ENCODE results near the gene RRP9.
"Not testable (repeated sequence)": the region's sequence is repeated elsewhere in the genome, so short reads cannot be mapped to it uniquely, and the experiment has no call there.

RRP9 gene

GRCh38 chr3:51904034-51904823, 37.5 kb downstream of the RRP9 start:
- DNase-seq (ENCODE audit: low spot score), result no peak

- not testable (repeated sequence) for DNase-seq (ENCODE audit: low spot score)
Observed at GRCh38 chr3:51902361-51902760, 39.3 kb downstream of the RRP9 start.

- DNase-seq (ENCODE audit: low spot score), result not testable (repeated sequence)
Observed at GRCh38 chr3:51900043-51900442, 41.7 kb downstream of the RRP9 start.

GRCh38 chr3:51897391-51897790, 44.3 kb downstream of the RRP9 start:
- DNase-seq (ENCODE audit: low spot score), result no peak

- DNase-seq (ENCODE audit: low spot score), result no peak
Observed at GRCh38 chr3:51896607-51897305, 44.9 kb downstream of the RRP9 start.

GRCh38 chr3:51894939-51895338, 46.8 kb downstream of the RRP9 start:
- no peak for DNase-seq (ENCODE audit: low spot score)

- DNase-seq (ENCODE audit: low spot score), result no peak
Observed at GRCh38 chr3:51894391-51894790, 47.3 kb downstream of the RRP9 start.

- no peak for DNase-seq (ENCODE audit: low spot score)
Observed at GRCh38 chr3:51891242-51892039, 50.3 kb downstream of the RRP9 start.

GRCh38 chr3:51888463-51889105, 53.1 kb downstream of the RRP9 start:
- DNase-seq (ENCODE audit: low spot score), result no peak

GRCh38 chr3:51887620-51888019, 54.1 kb downstream of the RRP9 start:
- no peak for DNase-seq (ENCODE audit: low spot score)

- DNase-seq (ENCODE audit: low spot score), result no peak
Observed at GRCh38 chr3:51886447-51886846, 55.3 kb downstream of the RRP9 start.
